MG63 (cell line): ENCODE measurements around the gene PSRC1. TPM values are rescaled to one million over a fixed set of nuclear protein-coding genes. Genes with fewer than 3 reads are reported as not detected.
"Not testable (repeated sequence)": the region's sequence is repeated elsewhere in the genome, so short reads cannot be mapped to it uniquely, and the experiment has no call there.

Experiments used
- DNase-seq: peaks from one replicate; pipeline ENCODE4 v3.0.0-alpha.2; 2020
- H3K27me3 ChIP-seq: fragments of 250-450 bp; sonication (Bioruptor Pico); 2 replicates; pipeline ENCODE4 v1.5.1; 2020; ENCODE audit warnings: mild to moderate bottlenecking, moderate library complexity
- H3K36me3 ChIP-seq: fragments of 250-450 bp; sonication (Bioruptor Pico); 2 replicates; pipeline ENCODE4 v1.5.1; 2020; ENCODE audit warnings: mild to moderate bottlenecking, moderate library complexity
- H3K4me3 ChIP-seq: fragments of 250-450 bp; sonication (Bioruptor Pico); 2 replicates; pipeline ENCODE4 v1.5.1; 2020; ENCODE audit warnings: mild to moderate bottlenecking, moderate library complexity
- H3K9me3 ChIP-seq: fragments of 250-450 bp; sonication (Bioruptor Pico); 2 replicates; pipeline ENCODE4 v1.5.1; 2020; ENCODE audit warnings: mild to moderate bottlenecking, moderate library complexity
- total RNA-seq: library from RNA; depleted of rRNA; stranded (reverse); fragments of >200 nt; shearing (Covaris generic); gene quantifications from 2 replicates; pipeline ENCODE4 v1.2.3, GENCODE V29; 2014; ENCODE audit warnings: low replicate concordance; rRNA removed

PSRC1 gene
- total RNA-seq = 38.5 and 67.0 TPM in 2 replicates

GRCh38 chr1:109282952-109283747 is at the start of gene PSRC1:
Gene PSRC1, minus strand, starts transcription at chr1:109283145.
- peak; percentile 99 for DNase-seq
- no peaks in the 10 kb centered on the region for H3K27me3 ChIP-seq
- peak within 1 kb of the TSS; percentile 65 for H3K4me3 ChIP-seq

GRCh38 chr1:109331113-109331512 is 48.2 kb upstream of the PSRC1 start:
- Histone ChIP-seq H3K27me3 (peaks cover 2% of the 10 kb centered on the region; the same call in 1 of the 2 replicates), H3K4me3 (no peak overlapping the region), H3K36me3 (no peaks in the 10 kb centered on the region), H3K9me3 (peaks cover 27% of the 10 kb centered on the region)
- no peak for DNase-seq

More at GRCh38 chr1:109282952-109283747, at the start of gene PSRC1:
- Histone ChIP-seq H3K36me3 (peaks cover 33% of the 10 kb centered on the region), H3K9me3 (no peaks in the 10 kb centered on the region)

- H3K36me3 ChIP-seq = no peaks in the 10 kb centered on the region
- no peak overlapping the region for H3K4me3 ChIP-seq
- peaks cover 19% of the 10 kb centered on the region for H3K9me3 ChIP-seq
- peaks cover 20% of the 10 kb centered on the region for H3K27me3 ChIP-seq
- DNase-seq = no peak
Observed at GRCh38 chr1:109327285-109327684, 44.3 kb upstream of the PSRC1 start.

- DNase-seq = no peak
- no peaks in the 10 kb centered on the region for H3K36me3 ChIP-seq
- H3K27me3 ChIP-seq = peaks cover 38% of the 10 kb centered on the region
- H3K4me3 ChIP-seq = no peak overlapping the region
- no peaks in the 10 kb centered on the region for H3K9me3 ChIP-seq
Observed at GRCh38 chr1:109322974-109323373, 40.0 kb upstream of the PSRC1 start.

- DNase-seq = no peak
- Histone ChIP-seq H3K36me3 (no peaks in the 10 kb centered on the region), H3K27me3 (peaks cover 33% of the 10 kb centered on the region), H3K4me3 (no peak overlapping the region), H3K9me3 (no peaks in the 10 kb centered on the region)
Observed at GRCh38 chr1:109319114-109319513, 36.2 kb upstream of the PSRC1 start.

GRCh38 chr1:109316506-109316905 is 33.6 kb upstream of the PSRC1 start:
- H3K9me3 ChIP-seq = no peaks in the 10 kb centered on the region
- peaks cover 32% of the 10 kb centered on the region for H3K27me3 ChIP-seq
- DNase-seq = no peak
- no peaks in the 10 kb centered on the region for H3K36me3 ChIP-seq
- H3K4me3 ChIP-seq = no peak overlapping the region

- H3K4me3 ChIP-seq = no peak overlapping the region
- no peak for DNase-seq
- no peaks in the 10 kb centered on the region for H3K36me3 ChIP-seq
- no peaks in the 10 kb centered on the region for H3K9me3 ChIP-seq
- peaks cover 21% of the 10 kb centered on the region for H3K27me3 ChIP-seq
Observed at GRCh38 chr1:109315288-109315687, 32.3 kb upstream of the PSRC1 start.

GRCh38 chr1:109314795-109315194 is 31.9 kb upstream of the PSRC1 start:
- Histone ChIP-seq H3K4me3 (no peak overlapping the region), H3K27me3 (peaks cover 21% of the 10 kb centered on the region), H3K36me3 (no peaks in the 10 kb centered on the region), H3K9me3 (no peaks in the 10 kb centered on the region)
- DNase-seq = no peak

- no peak for DNase-seq
- Histone ChIP-seq H3K9me3 (no peaks in the 10 kb centered on the region), H3K36me3 (no peaks in the 10 kb centered on the region), H3K27me3 (peaks cover 21% of the 10 kb centered on the region), H3K4me3 (no peak overlapping the region)
Observed at GRCh38 chr1:109312978-109313775, 30.2 kb upstream of the PSRC1 start.

- peaks cover 24% of the 10 kb centered on the region for H3K27me3 ChIP-seq
- no peak for DNase-seq
- no peak overlapping the region for H3K4me3 ChIP-seq
- H3K36me3 ChIP-seq = no peaks in the 10 kb centered on the region
- H3K9me3 ChIP-seq = no peaks in the 10 kb centered on the region
Observed at GRCh38 chr1:109312246-109312645, 29.3 kb upstream of the PSRC1 start.

GRCh38 chr1:109309347-109309746 is 26.4 kb upstream of the PSRC1 start:
- Histone ChIP-seq H3K36me3 (no peaks in the 10 kb centered on the region), H3K9me3 (no peaks in the 10 kb centered on the region), H3K27me3 (peaks cover 24% of the 10 kb centered on the region), H3K4me3 (no peak overlapping the region)
- no peak for DNase-seq

- no peaks in the 10 kb centered on the region for H3K9me3 ChIP-seq
- no peak for DNase-seq
- H3K4me3 ChIP-seq = no peak overlapping the region
- H3K36me3 ChIP-seq = no peaks in the 10 kb centered on the region
- H3K27me3 ChIP-seq = peaks cover 16% of the 10 kb centered on the region
Observed at GRCh38 chr1:109307274-109308021, 24.5 kb upstream of the PSRC1 start.

GRCh38 chr1:109306832-109307273 is 23.9 kb upstream of the PSRC1 start, which contains the start of gene MYBPHL:
Gene MYBPHL, minus strand, starts transcription at chr1:109307011. Its CDS starts 20 bp downstream, at chr1:109306991.
- Histone ChIP-seq H3K27me3 (peaks cover 10% of the 10 kb centered on the region), H3K9me3 (no peaks in the 10 kb centered on the region), H3K4me3 (no peak within 1 kb of the TSS), H3K36me3 (no peaks in the 10 kb centered on the region)
- no peak for DNase-seq

- not testable (repeated sequence) for DNase-seq, H3K36me3 ChIP-seq, H3K9me3 ChIP-seq, H3K4me3 ChIP-seq, H3K27me3 ChIP-seq
Observed at GRCh38 chr1:109305991-109306390, 23.0 kb upstream of the PSRC1 start.

- peaks cover 5% of the 10 kb centered on the region; the same call in 1 of the 2 replicates for H3K27me3 ChIP-seq
- H3K36me3 ChIP-seq = no peaks in the 10 kb centered on the region
- DNase-seq = no peak
- no peaks in the 10 kb centered on the region for H3K9me3 ChIP-seq
- no peak overlapping the region for H3K4me3 ChIP-seq
Observed at GRCh38 chr1:109304226-109304920, 21.4 kb upstream of the PSRC1 start.

- no peak for DNase-seq
- no peaks in the 10 kb centered on the region for H3K27me3 ChIP-seq
- H3K36me3 ChIP-seq = no peaks in the 10 kb centered on the region
- H3K9me3 ChIP-seq = no peaks in the 10 kb centered on the region
- no peak overlapping the region for H3K4me3 ChIP-seq
Observed at GRCh38 chr1:109301874-109302273, 18.9 kb upstream of the PSRC1 start.
